MG63 (cell line): Measurements from ENCODE around the gene SSX2IP. TPM values are rescaled to one million over a fixed set of nuclear protein-coding genes. Genes with fewer than 3 reads are reported as not detected.
"Not testable (repeated sequence)": the region's sequence is repeated elsewhere in the genome, so short reads cannot be mapped to it uniquely, and the experiment has no call there.

Experiments
- DNase-seq: peaks from one replicate; pipeline ENCODE4 v3.0.0-alpha.2; 2020
- H3K27me3 ChIP-seq: fragments of 250-450 bp; sonication (Bioruptor Pico); 2 replicates; pipeline ENCODE4 v1.5.1; 2020; ENCODE audit warnings: mild to moderate bottlenecking, moderate library complexity
- H3K36me3 ChIP-seq: fragments of 250-450 bp; sonication (Bioruptor Pico); 2 replicates; pipeline ENCODE4 v1.5.1; 2020; ENCODE audit warnings: mild to moderate bottlenecking, moderate library complexity
- H3K4me3 ChIP-seq: fragments of 250-450 bp; sonication (Bioruptor Pico); 2 replicates; pipeline ENCODE4 v1.5.1; 2020; ENCODE audit warnings: mild to moderate bottlenecking, moderate library complexity
- H3K9me3 ChIP-seq: fragments of 250-450 bp; sonication (Bioruptor Pico); 2 replicates; pipeline ENCODE4 v1.5.1; 2020; ENCODE audit warnings: mild to moderate bottlenecking, moderate library complexity
- total RNA-seq: library from RNA; depleted of rRNA; stranded (reverse); fragments of >200 nt; shearing (Covaris generic); gene quantifications from 2 replicates; pipeline ENCODE4 v1.2.3, GENCODE V29; 2014; ENCODE audit warnings: low replicate concordance; rRNA removed

SSX2IP gene
- 27.5 and 62.9 TPM in 2 replicates for total RNA-seq

- peak within 1 kb of the TSS; percentile 74 for H3K4me3 ChIP-seq
- H3K9me3 ChIP-seq: peaks cover 5% of the 10 kb centered on the region; the same call in 1 of the 2 replicates
- no peaks in the 10 kb centered on the region for H3K27me3 ChIP-seq
- H3K36me3 ChIP-seq: peaks cover 2% of the 10 kb centered on the region; the same call in 1 of the 2 replicates
- peak; percentile 97 for DNase-seq
Measured at GRCh38 chr1:84690397-84691121, at the start of gene SSX2IP. Gene SSX2IP, minus strand, starts transcription at chr1:84690461. Its CDS starts 19,242 bp downstream, at chr1:84671219.

GRCh38 chr1:84738237-84738636, 48.0 kb upstream of the SSX2IP start:
- no peaks in the 10 kb centered on the region for H3K27me3 ChIP-seq
- no peaks in the 10 kb centered on the region for H3K9me3 ChIP-seq
- no peak overlapping the region for H3K4me3 ChIP-seq
- DNase-seq: no peak
- no peaks in the 10 kb centered on the region for H3K36me3 ChIP-seq

- no peaks in the 10 kb centered on the region for H3K9me3 ChIP-seq
- H3K27me3 ChIP-seq: no peaks in the 10 kb centered on the region
- H3K36me3 ChIP-seq: no peaks in the 10 kb centered on the region
- no peak for DNase-seq
- no peak overlapping the region for H3K4me3 ChIP-seq
Measured at GRCh38 chr1:84737590-84737989, 47.3 kb upstream of the SSX2IP start.

- Histone ChIP-seq H3K36me3 (no peaks in the 10 kb centered on the region), H3K27me3 (no peaks in the 10 kb centered on the region), H3K4me3 (no peak overlapping the region), H3K9me3 (no peaks in the 10 kb centered on the region)
- no peak for DNase-seq
Measured at GRCh38 chr1:84736944-84737343, 46.7 kb upstream of the SSX2IP start.

GRCh38 chr1:84736445-84736844, 46.2 kb upstream of the SSX2IP start:
- H3K36me3 ChIP-seq: no peaks in the 10 kb centered on the region
- no peak for DNase-seq
- peaks cover 3% of the 10 kb centered on the region for H3K9me3 ChIP-seq
- H3K27me3 ChIP-seq: no peaks in the 10 kb centered on the region
- no peak overlapping the region for H3K4me3 ChIP-seq

- Histone ChIP-seq H3K36me3 (no peaks in the 10 kb centered on the region), H3K4me3 (no peak overlapping the region), H3K9me3 (peaks cover 11% of the 10 kb centered on the region), H3K27me3 (no peaks in the 10 kb centered on the region)
- DNase-seq: no peak
Measured at GRCh38 chr1:84735483-84735882, 45.2 kb upstream of the SSX2IP start.

GRCh38 chr1:84732520-84732919, 42.3 kb upstream of the SSX2IP start:
- H3K9me3 ChIP-seq: peaks cover 13% of the 10 kb centered on the region
- DNase-seq: no peak
- H3K36me3 ChIP-seq: no peaks in the 10 kb centered on the region
- H3K27me3 ChIP-seq: no peaks in the 10 kb centered on the region
- H3K4me3 ChIP-seq: no peak overlapping the region

GRCh38 chr1:84731519-84731918, 41.3 kb upstream of the SSX2IP start:
- no peak for DNase-seq
- Histone ChIP-seq H3K27me3 (no peaks in the 10 kb centered on the region), H3K4me3 (no peak overlapping the region), H3K36me3 (no peaks in the 10 kb centered on the region), H3K9me3 (peaks cover 13% of the 10 kb centered on the region)

- H3K4me3 ChIP-seq, H3K36me3 ChIP-seq, DNase-seq, H3K27me3 ChIP-seq: not testable (repeated sequence)
- peaks cover 13% of the 10 kb centered on the region for H3K9me3 ChIP-seq
Measured at GRCh38 chr1:84727711-84728110, 37.5 kb upstream of the SSX2IP start.

GRCh38 chr1:84726593-84727499, 36.6 kb upstream of the SSX2IP start:
- Histone ChIP-seq H3K27me3 (no peaks in the 10 kb centered on the region; the same call in 1 of the 2 replicates), H3K4me3 (no peak overlapping the region), H3K36me3 (no peaks in the 10 kb centered on the region), H3K9me3 (peaks cover 13% of the 10 kb centered on the region)
- peak; percentile 69 for DNase-seq

GRCh38 chr1:84724128-84724860, 34.0 kb upstream of the SSX2IP start:
- H3K27me3 ChIP-seq: no peaks in the 10 kb centered on the region; the same call in 1 of the 2 replicates
- no peak overlapping the region for H3K4me3 ChIP-seq
- no peaks in the 10 kb centered on the region for H3K36me3 ChIP-seq
- DNase-seq: no peak
- no peaks in the 10 kb centered on the region for H3K9me3 ChIP-seq

- Histone ChIP-seq H3K36me3 (no peaks in the 10 kb centered on the region), H3K9me3 (no peaks in the 10 kb centered on the region), H3K4me3 (no peak overlapping the region), H3K27me3 (no peaks in the 10 kb centered on the region; the same call in 1 of the 2 replicates)
- DNase-seq: no peak
Measured at GRCh38 chr1:84722794-84723193, 32.5 kb upstream of the SSX2IP start.

GRCh38 chr1:84721872-84722271, 31.6 kb upstream of the SSX2IP start:
- H3K9me3 ChIP-seq, H3K27me3 ChIP-seq, H3K4me3 ChIP-seq, H3K36me3 ChIP-seq, DNase-seq: not testable (repeated sequence)

- Histone ChIP-seq H3K27me3 (no peaks in the 10 kb centered on the region; the same call in 1 of the 2 replicates), H3K9me3 (no peaks in the 10 kb centered on the region), H3K36me3 (no peaks in the 10 kb centered on the region), H3K4me3 (no peak overlapping the region)
- DNase-seq: no peak
Measured at GRCh38 chr1:84721152-84721551, 30.9 kb upstream of the SSX2IP start.

GRCh38 chr1:84720221-84720780, 30.0 kb upstream of the SSX2IP start:
- Histone ChIP-seq H3K4me3 (no peak overlapping the region), H3K27me3 (no peaks in the 10 kb centered on the region; the same call in 1 of the 2 replicates), H3K36me3 (no peaks in the 10 kb centered on the region), H3K9me3 (no peaks in the 10 kb centered on the region)
- no peak for DNase-seq

GRCh38 chr1:84719543-84720217, 29.4 kb upstream of the SSX2IP start:
- Histone ChIP-seq H3K9me3 (no peaks in the 10 kb centered on the region), H3K4me3 (no peak overlapping the region), H3K36me3 (no peaks in the 10 kb centered on the region), H3K27me3 (no peaks in the 10 kb centered on the region; the same call in 1 of the 2 replicates)
- no peak for DNase-seq
